ENCODE measurements around the gene EXD3.

Gene EXD3

GRCh38 chr9:137295238-137295811 lies 127.6 kb downstream of the EXD3 start:
- peak; percentile 84 for TF ChIP-seq CTCF (IDR thresholded peaks at IDR 0.05; ENCODE audit: control insufficient read depth, extremely low read depth, insufficient read depth)
- no peak overlapping the region for H3K4me3 ChIP-seq (ENCODE audit: low read depth, low read length)
- no peak for DNase-seq (ENCODE audit: low read depth)

GRCh38 chr9:137294681-137295237 lies 128.2 kb downstream of the EXD3 start:
- no peak overlapping the region for H3K4me3 ChIP-seq (ENCODE audit: low read depth, low read length)
- DNase-seq (ENCODE audit: low read depth) = no peak
- TF ChIP-seq CTCF (IDR thresholded peaks at IDR 0.05; ENCODE audit: control insufficient read depth, extremely low read depth, insufficient read depth) = no peak

- no peak for TF ChIP-seq CTCF (IDR thresholded peaks at IDR 0.05; ENCODE audit: control insufficient read depth, extremely low read depth, insufficient read depth)
- H3K4me3 ChIP-seq (ENCODE audit: low read depth, low read length) = no peak overlapping the region
- no peak for DNase-seq (ENCODE audit: low read depth)
Measured at GRCh38 chr9:137294091-137294680, 128.8 kb downstream of the EXD3 start.

DNA sequence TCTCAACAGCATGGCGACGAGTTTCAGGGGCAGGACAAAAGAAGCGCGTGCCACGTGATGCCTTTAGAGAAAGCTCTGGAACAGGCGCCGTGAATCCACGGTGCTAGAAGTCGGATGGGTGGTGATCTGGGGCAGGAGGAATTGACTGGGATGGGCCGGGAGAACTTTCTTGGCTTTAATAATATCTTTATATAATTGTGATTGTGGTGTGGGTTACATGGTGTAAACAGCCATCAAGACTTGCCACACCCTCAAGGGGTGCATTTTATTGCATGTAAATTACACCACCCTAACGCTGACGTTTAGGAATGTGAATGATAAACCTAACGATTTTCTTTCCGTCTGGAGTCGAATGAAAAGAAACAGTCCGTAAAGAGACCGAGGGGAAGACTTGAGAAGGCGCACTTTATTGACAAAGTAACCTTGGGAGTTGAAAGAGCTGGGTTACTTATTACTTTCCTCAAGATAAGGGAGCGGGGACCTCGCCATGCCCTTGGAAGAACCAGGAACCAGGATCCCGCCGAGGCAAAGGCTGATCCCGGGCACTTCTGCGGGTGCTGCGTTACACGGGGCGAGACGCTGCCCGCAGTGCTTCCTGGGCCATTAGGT lies 129.4 kb downstream of the EXD3 start:
- DNase-seq (ENCODE audit: low read depth) = no peak
- no peak for TF ChIP-seq CTCF (IDR thresholded peaks at IDR 0.05; ENCODE audit: control insufficient read depth, extremely low read depth, insufficient read depth)
- H3K4me3 ChIP-seq (ENCODE audit: low read depth, low read length) = no peak overlapping the region

DNA sequence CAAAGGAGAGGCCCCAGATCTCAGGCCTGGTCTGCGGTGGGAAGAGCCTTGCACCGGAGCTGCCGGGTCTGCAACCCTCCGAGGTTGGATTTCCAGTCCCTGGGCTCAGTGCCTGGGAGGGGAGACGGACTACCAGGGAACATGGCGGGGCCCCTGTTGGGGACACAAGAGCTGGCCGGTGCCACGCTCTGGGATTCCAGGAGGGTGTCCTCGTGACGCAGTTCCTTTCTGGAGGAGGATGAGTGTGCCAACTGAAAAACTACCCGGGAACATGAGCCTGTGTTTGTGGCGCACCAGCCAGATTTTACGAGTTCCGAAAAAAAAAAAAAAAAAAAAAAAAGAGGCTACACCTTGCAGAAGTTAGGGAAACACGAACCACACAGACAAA lies 129.9 kb downstream of the EXD3 start:
- no peak for DNase-seq (ENCODE audit: low read depth)
- H3K4me3 ChIP-seq (ENCODE audit: low read depth, low read length) = no peak overlapping the region
- no peak for TF ChIP-seq CTCF (IDR thresholded peaks at IDR 0.05; ENCODE audit: control insufficient read depth, extremely low read depth, insufficient read depth)

DNA sequence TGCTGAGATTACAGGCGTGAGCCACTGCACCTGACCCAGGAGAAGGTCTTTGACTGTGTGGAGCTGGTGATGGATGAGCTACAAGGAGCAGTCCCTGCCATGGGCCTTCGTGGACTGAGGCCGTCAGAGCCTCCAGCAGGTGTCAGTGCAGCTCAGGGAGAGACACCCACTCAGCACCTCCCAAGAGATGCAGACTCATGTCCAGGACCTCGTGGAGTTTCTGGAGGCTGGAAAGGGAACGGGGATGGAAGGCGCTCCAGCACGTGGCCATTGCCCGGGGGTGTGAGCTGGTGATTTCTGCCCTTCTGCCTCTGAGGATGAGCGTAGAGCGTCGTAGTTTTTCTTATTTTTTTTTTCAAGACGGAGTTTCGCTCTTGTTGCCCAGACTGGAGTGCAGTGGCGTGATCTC lies 136.0 kb downstream of the EXD3 start:
- peak; percentile 82 for TF ChIP-seq CTCF (IDR thresholded peaks at IDR 0.05; ENCODE audit: control insufficient read depth, extremely low read depth, insufficient read depth)
- no peak overlapping the region for H3K4me3 ChIP-seq (ENCODE audit: low read depth, low read length)
- no peak for DNase-seq (ENCODE audit: low read depth)
